ENCODE measurements around the gene GPR3. TPM values are rescaled to one million over a fixed set of nuclear protein-coding genes. Genes with fewer than 3 reads are reported as not detected.

GPR3 gene
- total RNA-seq, 1 experiment from 2014 or later = 4.4 TPM

DNA sequence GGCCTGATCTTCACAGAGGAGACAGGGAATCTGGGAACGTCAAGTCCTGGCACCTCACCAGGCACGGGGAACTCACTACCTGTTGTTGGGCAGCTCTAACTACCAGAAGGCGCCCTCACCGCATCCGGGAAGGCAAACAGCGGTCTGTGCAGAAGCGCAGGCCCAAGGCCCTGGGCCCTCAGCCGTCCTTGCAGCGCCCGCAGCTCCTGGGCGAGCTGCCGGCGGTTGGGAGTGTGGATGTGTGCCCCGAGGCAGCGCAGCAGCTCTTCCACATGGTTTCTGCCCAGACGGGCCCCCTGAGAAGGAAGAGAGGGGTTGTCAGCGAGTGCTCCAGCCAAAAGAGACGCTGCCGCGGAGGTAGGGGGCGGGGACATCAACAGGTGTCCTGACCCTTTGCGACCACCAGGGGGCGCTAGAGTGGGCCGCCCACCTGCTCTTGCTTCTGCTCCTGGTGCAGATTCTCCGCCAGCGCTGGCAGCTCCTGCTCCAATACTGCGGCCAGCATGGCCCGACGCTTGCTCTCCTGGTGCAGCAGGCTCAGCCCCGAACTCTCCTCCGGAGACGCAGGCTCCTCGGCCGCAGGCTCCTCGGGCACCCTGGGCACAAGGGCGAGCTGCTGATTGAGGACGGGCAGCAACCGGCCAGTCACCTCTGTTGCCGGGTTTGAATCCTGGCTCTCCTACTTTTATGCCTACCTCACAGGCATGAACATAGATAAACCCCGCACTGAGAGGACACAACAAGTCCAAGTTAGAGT, 35.0 kb upstream of the GPR3 start:
- Histone ChIP-seq H3K79me2 (ENCODE audit: insufficient read depth, low read length) (no peaks in the 10 kb centered on the region), H3K27me3 (ENCODE audit: insufficient read depth, low read length) (peaks cover 19% of the 10 kb centered on the region; the same call in 1 of the 2 replicates), H2BK12ac (ENCODE audit: insufficient read length, low read depth, low read length) (no peak overlapping the region), H3K14ac (ENCODE audit: insufficient read depth, low read length) (no peak overlapping the region), H3K23me2 (ENCODE audit: insufficient read length, low read depth, low read length, poor library complexity, severe bottlenecking) (peaks cover 13% of the 10 kb centered on the region), H4K20me1 (ENCODE audit: control insufficient read depth, insufficient read depth, insufficient read length) (peaks cover 4% of the 10 kb centered on the region), H3T11ph (ENCODE audit: low read length) (no peak overlapping the region), H2BK15ac (ENCODE audit: low read depth, low read length) (no peak overlapping the region), H3K18ac (ENCODE audit: insufficient read length, low read depth, low read length) (no peak overlapping the region), H3K9ac (ENCODE audit: extremely low read depth, insufficient read length, low read length) (no peak overlapping the region), H4K8ac (replicated peaks; ENCODE audit: insufficient read length, low read depth, low read length) (no peak overlapping the region), H4K5ac (ENCODE audit: insufficient read length, low read depth, low read length) (no peak overlapping the region), H3K23ac (ENCODE audit: insufficient read length, low read depth, low read length) (no peak overlapping the region), H2BK120ac (ENCODE audit: low read depth, low read length, poor library complexity, severe bottlenecking) (no peak overlapping the region), H3K79me1 (ENCODE audit: insufficient read depth, low read depth, low read length, poor library complexity, severe bottlenecking) (no peaks in the 10 kb centered on the region), H2AK5ac (ENCODE audit: insufficient read length, low read length) (no peak overlapping the region), H3K9me3 (ENCODE audit: control insufficient read depth, low read depth, low read length) (no peaks in the 10 kb centered on the region), H3K4me2 (ENCODE audit: insufficient read depth, insufficient read length, low read length) (peak overlapping the region; percentile 23), H3K4me1 (ENCODE audit: insufficient read depth, low read length) (peaks cover 3% of the 10 kb centered on the region; the same call in 1 of the 2 replicates), H2AFZ (ENCODE audit: low read length) (no peak overlapping the region), H2BK20ac (ENCODE audit: low read depth, low read length, poor library complexity, severe bottlenecking) (no peak overlapping the region), H3K4ac (ENCODE audit: low read depth, low read length) (no peak overlapping the region), H3K56ac (ENCODE audit: insufficient read length, low read depth, low read length) (no peak overlapping the region), H4K91ac (ENCODE audit: insufficient read length, low read depth, low read length) (no peak overlapping the region), H2BK5ac (ENCODE audit: insufficient read length, low read length) (no peak overlapping the region), H3K27ac (ENCODE audit: insufficient read length, low read depth, low read length) (no peak overlapping the region)
- Mint-ChIP-seq H3K27ac (no peak overlapping the region), H3K36me3 (ENCODE audit: insufficient read depth in 1 of 3, low read depth in 3 of 3) (peaks cover 0 to 13% (median 3%) of the 10 kb centered on the region in 3 experiments; a peak in 4 of 7 replicates), H3K9me3 (no peaks in the 10 kb centered on the region; a peak in 1 of 5 replicates), H3K4me3 (peak overlapping the region in 1 of 2 experiments; percentile 46; a peak in 2 of 5 replicates), H3K27me3 (ENCODE audit: low read depth) (peaks cover 56% of the 10 kb centered on the region), H3K4me1 (peaks cover 12 to 25% of the 10 kb centered on the region in 2 experiments)
- TF ChIP-seq, protein P1, sequence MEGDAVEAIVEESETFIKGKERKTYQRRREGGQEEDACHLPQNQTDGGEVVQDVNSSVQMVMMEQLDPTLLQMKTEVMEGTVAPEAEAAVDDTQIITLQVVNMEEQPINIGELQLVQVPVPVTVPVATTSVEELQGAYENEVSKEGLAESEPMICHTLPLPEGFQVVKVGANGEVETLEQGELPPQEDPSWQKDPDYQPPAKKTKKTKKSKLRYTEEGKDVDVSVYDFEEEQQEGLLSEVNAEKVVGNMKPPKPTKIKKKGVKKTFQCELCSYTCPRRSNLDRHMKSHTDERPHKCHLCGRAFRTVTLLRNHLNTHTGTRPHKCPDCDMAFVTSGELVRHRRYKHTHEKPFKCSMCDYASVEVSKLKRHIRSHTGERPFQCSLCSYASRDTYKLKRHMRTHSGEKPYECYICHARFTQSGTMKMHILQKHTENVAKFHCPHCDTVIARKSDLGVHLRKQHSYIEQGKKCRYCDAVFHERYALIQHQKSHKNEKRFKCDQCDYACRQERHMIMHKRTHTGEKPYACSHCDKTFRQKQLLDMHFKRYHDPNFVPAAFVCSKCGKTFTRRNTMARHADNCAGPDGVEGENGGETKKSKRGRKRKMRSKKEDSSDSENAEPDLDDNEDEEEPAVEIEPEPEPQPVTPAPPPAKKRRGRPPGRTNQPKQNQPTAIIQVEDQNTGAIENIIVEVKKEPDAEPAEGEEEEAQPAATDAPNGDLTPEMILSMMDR (conservative IDR thresholded peaks at IDR 0.05) = peak; percentile 99
- DNase-seq = peak; percentile 94
- WGBS (ENCODE audit: extremely low coverage, insufficient read length, low lambda C conversion rate) = no CpG with 5 or more reads among the region's 40 CpGs

Data from H9 (cell line).